Suppressor macrophage (primary cell): Measurements from ENCODE around the gene CFAP210.

Source experiments
- DNase-seq, 4 experiments: peaks; one replicate each; pipeline ENCODE4 v3.0.0-alpha.2; 2020 to 2022
- total RNA-seq, 17 experiments: gene quantifications; one replicate each; lab custom pipeline; 2026; ENCODE audit warnings: mixed read lengths in 6 of 17, inconsistent platforms in 3 of 17; lab: John Stamatoyannopoulos, UW

CFAP210 gene
- 0 to 1.7 (median 0) reads per million in 17 experiments for total RNA-seq

GRCh38 chr2:169694113-169694893 is at the start of gene CFAP210, which contains the start of gene PHOSPHO2:
TSS of gene CFAP210 (minus strand) at chr2:169694405. CDS start at chr2:169694327, 78 bp downstream.
TSS of gene PHOSPHO2 (plus strand) at chr2:169694469. CDS start at chr2:169700972, 6,503 bp downstream.
- DNase-seq, result peak; percentile 98 to 99 (median 99)

GRCh38 chr2:169743549-169743948 is 49.3 kb upstream of the CFAP210 start:
- no peak for DNase-seq

GRCh38 chr2:169739351-169739750 is 45.1 kb upstream of the CFAP210 start:
- no peak for DNase-seq

- no peak for DNase-seq
Measured at GRCh38 chr2:169738566-169739229, 44.5 kb upstream of the CFAP210 start.

GRCh38 chr2:169736902-169737301 is 42.7 kb upstream of the CFAP210 start:
- no peak for DNase-seq

GRCh38 chr2:169735623-169736022 is 41.4 kb upstream of the CFAP210 start:
- no peak for DNase-seq

GRCh38 chr2:169734169-169734847 is 40.1 kb upstream of the CFAP210 start:
- peak in 3 of 4 experiments; percentile 1 to 38 (median 13) for DNase-seq

- no peak for DNase-seq
Measured at GRCh38 chr2:169732583-169733358, 38.6 kb upstream of the CFAP210 start.

GRCh38 chr2:169732075-169732474 is 37.9 kb upstream of the CFAP210 start:
- no peak for DNase-seq

GRCh38 chr2:169729274-169729605 is 35.0 kb upstream of the CFAP210 start:
- no peak for DNase-seq

- DNase-seq, result no peak
Measured at GRCh38 chr2:169727065-169727464, 32.9 kb upstream of the CFAP210 start.

GRCh38 chr2:169721016-169721415 is 26.8 kb upstream of the CFAP210 start:
- no peak for DNase-seq

GRCh38 chr2:169718930-169719504 is 24.8 kb upstream of the CFAP210 start:
- DNase-seq, result no peak

- DNase-seq, result no peak
Measured at GRCh38 chr2:169717691-169718063, 23.5 kb upstream of the CFAP210 start.

GRCh38 chr2:169716938-169717690 is 22.9 kb upstream of the CFAP210 start:
- DNase-seq, result no peak

GRCh38 chr2:169716238-169716886 is 22.2 kb upstream of the CFAP210 start:
- no peak for DNase-seq

- no peak for DNase-seq
Measured at GRCh38 chr2:169715379-169716237, 21.4 kb upstream of the CFAP210 start.

- no peak for DNase-seq
Measured at GRCh38 chr2:169714699-169715098, 20.5 kb upstream of the CFAP210 start.

- no peak for DNase-seq
Measured at GRCh38 chr2:169713331-169713730, 19.1 kb upstream of the CFAP210 start.

- DNase-seq, result no peak
Measured at GRCh38 chr2:169712791-169713227, 18.6 kb upstream of the CFAP210 start.
